GM12875 (cell line): ENCODE results near the gene LHFPL2.

ENCODE experiments used
- H3K4me3 ChIP-seq: one replicate; pipeline ENCODE4 v1.5.1; 2011; ENCODE audit warnings: low read depth, low read length, control low read depth
- TF ChIP-seq, protein P1 (sequence below): IDR thresholded peaks from 2 replicates; pipeline ENCODE4 v1.5.1; 2011; ENCODE audit warnings: low read depth, mild to moderate bottlenecking, control low read depth, inconsistent platforms, low read length, moderate library complexity, borderline replicate concordance; ENCODE audit not compliant: insufficient read depth

LHFPL2 gene

DNA sequence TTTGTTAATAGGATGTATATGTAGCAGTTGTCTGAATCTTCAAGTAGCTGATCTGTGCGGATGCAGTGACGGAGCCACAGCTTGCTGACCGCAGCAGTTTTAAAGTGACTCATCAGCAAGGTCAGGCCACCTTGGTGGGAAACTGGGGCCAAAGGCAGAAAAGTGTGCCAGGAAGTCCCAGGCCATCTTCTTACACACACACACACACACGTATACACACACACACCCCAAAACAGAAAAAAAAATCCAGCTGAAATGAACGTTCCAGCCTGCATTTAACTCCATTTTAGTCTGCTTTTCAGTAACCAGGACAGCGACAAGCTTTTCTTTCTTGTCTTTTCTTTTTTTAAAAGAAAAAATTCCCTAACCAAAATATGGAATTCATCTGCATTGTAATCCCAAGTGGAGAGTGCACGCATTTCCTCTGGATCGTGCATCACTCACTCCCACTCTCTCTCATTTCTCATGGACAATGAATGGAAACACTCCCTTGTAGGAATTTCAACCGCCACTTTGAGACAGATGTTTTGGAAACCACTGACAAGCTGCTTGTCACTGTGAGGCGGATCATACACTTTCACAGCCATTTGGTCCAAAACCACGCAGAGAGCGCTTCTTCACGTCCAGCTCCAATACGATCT is 103.9 kb downstream of the LHFPL2 start:
- H3K4me3 ChIP-seq = no peak overlapping the region
- TF ChIP-seq, protein P1, sequence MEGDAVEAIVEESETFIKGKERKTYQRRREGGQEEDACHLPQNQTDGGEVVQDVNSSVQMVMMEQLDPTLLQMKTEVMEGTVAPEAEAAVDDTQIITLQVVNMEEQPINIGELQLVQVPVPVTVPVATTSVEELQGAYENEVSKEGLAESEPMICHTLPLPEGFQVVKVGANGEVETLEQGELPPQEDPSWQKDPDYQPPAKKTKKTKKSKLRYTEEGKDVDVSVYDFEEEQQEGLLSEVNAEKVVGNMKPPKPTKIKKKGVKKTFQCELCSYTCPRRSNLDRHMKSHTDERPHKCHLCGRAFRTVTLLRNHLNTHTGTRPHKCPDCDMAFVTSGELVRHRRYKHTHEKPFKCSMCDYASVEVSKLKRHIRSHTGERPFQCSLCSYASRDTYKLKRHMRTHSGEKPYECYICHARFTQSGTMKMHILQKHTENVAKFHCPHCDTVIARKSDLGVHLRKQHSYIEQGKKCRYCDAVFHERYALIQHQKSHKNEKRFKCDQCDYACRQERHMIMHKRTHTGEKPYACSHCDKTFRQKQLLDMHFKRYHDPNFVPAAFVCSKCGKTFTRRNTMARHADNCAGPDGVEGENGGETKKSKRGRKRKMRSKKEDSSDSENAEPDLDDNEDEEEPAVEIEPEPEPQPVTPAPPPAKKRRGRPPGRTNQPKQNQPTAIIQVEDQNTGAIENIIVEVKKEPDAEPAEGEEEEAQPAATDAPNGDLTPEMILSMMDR = no peak

DNA sequence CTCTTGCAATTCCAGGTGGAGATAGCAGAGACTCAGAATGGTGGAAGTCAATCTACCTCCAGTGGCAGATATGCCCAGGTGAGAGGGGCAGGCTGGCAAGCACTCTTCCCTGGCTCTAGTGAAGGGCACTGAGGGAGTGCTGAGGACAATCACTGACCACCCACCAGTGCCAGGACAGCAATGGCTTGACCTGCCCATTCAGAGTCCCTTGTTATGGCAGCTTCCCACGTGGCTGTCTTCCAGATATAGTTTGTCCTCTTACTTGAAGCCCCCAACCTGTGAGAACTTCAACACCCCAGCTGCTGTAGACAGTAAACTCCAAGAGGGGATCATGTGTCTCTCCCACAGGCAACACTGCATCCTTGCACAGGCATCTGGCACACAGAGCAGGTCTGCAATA is 104.7 kb downstream of the LHFPL2 start:
- H3K4me3 ChIP-seq = no peak overlapping the region
- TF ChIP-seq, protein P1 = no peak

DNA sequence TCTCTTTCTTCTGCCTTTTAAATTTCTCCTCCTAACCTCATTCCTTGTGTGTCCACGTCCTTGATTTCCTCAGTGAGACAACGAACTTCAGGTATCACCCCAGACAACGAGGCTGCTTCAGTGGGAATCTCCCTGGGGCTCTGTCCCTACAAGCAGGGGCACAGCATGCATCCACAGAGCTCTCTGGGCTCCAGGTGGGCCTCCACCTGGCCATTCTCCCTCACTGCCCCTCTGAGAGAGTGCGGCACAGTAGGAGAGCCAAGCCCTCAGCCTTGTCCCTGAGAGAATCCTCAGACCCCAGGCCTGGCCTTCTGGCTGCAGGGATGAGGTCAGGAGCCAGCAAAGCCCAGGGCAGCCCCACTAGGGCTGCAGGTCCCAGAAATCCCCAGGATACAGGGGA is 105.3 kb downstream of the LHFPL2 start:
- TF ChIP-seq, protein P1 = no peak
- no peak overlapping the region for H3K4me3 ChIP-seq

DNA sequence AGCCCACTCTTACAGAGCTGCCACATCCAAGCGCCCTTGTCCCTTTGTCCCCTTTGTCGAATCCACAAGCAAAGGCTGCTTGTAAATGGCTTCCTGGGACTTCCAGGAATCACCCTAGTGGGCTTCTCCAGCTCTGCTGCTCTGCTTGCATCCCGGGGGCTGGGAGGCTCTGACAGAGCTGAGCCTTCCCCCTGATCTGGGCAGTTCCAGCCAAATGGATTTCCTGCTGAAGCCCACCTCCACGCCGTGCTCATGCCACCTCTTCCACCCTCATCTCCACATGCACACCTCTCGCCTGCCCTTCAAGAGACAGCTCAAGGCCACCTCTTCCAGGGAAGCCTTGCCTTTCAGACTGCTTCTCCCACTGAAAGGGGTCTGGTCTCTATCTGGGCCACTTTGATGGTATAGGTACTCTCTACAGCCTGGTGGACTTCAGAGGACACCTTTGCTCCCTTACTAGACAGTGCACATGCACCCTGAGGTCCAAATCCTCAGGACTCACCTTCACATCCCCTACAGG is 106.2 kb downstream of the LHFPL2 start:
- H3K4me3 ChIP-seq = no peak overlapping the region
- TF ChIP-seq, protein P1 = no peak

DNA sequence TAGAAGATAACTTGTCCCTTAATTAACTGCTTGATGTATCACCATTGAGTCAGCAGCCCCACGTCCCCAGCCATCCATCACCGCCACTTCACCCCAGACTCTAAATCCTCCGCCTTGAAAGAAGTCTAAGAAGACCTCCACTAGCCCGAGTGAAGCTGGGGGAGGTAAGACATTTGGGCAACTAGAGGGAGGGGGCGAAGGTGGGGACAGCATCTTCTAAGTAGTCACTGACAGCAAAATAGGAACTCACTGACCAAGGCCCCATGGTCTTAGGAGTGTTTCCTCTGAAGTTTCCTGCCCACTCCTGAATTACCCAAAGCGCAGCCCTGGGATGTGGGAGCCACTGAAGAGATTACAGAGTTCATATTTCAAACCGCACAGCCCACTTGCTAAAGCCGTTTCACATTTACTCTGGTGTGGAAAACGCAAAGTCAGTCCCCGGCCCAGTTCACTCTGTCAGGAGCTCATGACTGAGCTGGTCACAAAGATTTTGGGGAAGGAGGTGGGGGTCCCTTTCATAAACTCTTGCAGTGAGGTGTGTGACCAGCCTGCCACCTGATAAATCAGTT is 107.4 kb downstream of the LHFPL2 start:
- H3K4me3 ChIP-seq = no peak overlapping the region
- TF ChIP-seq, protein P1 = no peak

DNA sequence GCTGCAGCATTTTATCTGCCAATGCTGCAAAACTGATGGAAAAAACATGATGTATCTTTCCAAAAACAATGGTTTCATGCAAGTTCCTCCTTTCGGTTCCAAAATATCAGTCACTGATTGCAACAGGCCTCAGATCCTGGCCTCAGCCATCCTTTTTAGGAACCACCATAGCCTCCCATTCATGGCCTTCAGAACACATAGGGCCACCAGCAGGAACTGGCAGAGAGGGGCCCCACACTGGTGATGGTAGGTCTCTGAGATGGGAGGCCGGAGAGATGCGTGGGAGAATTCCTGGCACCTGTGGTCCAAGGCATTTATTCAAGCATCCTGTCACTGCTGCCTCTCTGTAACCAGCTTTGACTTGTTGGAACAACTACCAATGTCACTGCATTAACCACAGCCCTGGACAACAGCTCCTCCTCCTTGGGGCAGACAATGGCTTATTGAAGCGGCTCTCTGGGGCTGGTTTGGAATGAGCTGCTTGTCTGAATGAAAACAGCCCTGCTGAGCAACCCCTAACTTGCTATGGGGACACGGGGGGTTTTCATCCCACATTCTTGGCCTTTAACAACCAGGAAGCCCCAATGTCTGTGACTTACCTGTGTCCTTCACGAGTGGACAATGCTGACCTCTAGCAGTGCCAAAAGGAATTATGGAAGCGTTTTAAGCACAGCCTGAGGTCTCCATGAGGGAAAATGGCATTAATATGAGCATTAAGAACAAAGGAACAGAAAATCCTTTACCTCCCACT is 108.1 kb downstream of the LHFPL2 start:
- TF ChIP-seq, protein P1 = no peak

DNA sequence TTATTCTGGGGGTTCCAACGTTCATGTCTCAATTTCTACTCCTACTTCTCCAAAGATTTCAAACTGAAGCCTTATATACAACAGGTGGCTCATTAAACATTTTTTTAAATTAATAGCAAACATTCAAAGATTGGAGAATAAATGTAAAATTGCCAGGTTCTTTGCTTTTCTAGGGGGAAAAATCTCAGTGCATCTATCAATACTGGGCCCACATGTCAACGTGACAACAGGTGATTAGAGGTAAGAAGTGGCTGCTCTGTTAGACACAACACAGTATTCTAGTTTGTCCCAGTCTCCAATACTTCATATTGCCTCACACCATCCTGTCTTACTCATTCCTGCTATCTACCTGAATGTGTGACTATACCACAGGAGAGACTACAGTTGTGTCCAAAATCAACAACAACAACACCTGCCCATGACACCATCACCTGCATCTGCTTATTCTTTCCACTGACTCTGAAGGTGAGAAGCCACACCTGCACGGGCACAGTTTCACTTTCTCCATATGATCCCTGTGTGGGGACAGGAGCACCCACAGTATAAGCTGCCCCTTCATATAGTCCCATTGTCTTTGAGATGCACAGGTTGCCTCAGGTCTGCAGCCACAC is 110.2 kb downstream of the LHFPL2 start:
- no peak overlapping the region for H3K4me3 ChIP-seq
- TF ChIP-seq, protein P1 = no peak

More for the DNA sequence above, 108.1 kb downstream of the LHFPL2 start:
- no peak overlapping the region for H3K4me3 ChIP-seq
